ENCODE measurements around the gene RASL11A. TPM values are rescaled to one million over a fixed set of nuclear protein-coding genes. Genes with fewer than 3 reads are reported as not detected.

RASL11A gene
- total and polyA plus RNA-seq, 2 of the 8 experiments (the other 6 are each of a cell fraction or from before 2014, with no cell fraction given): 2.9 to 6.8 TPM

GRCh38 chr13:27290715-27291114 lies 20.1 kb downstream of the RASL11A start:
- Histone ChIP-seq H3K18ac (ENCODE audit: extremely low read depth, low read length) (no peak overlapping the region), H2AK5ac (ENCODE audit: low read depth, low read length) (no peak overlapping the region), H3K23me2 (ENCODE audit: low read depth, low read length) (no peaks in the 10 kb centered on the region), H3K27me3 (replicated peaks in 1 of 4; ENCODE audit: control insufficient read depth in 3 of 4, extremely low read depth in 1 of 4, insufficient read depth in 3 of 4, low read length in 3 of 4) (no peaks in the 10 kb centered on the region), H2AFZ (ENCODE audit: low read length) (no peak overlapping the region), H2BK15ac (ENCODE audit: low read length) (no peak overlapping the region), H3K9ac (replicated peaks in 1 of 4; ENCODE audit: extremely low read depth in 1 of 4, low read depth in 3 of 4, low read length in 3 of 4) (no peak overlapping the region), H3K4me3 (ENCODE audit: extremely low read depth in 1 of 4, insufficient read depth in 2 of 4, low read depth in 3 of 4, low read length in 4 of 4) (no peak overlapping the region), H3K9me3 (ENCODE audit: insufficient read depth in 2 of 2, low read depth in 1 of 2, low read length in 1 of 2) (no peaks in the 10 kb centered on the region), H4K20me1 (replicated peaks in 1 of 2; ENCODE audit: control insufficient read depth in 1 of 2, insufficient read depth in 2 of 2, low read length in 2 of 2) (no peaks in the 10 kb centered on the region), H4K8ac (ENCODE audit: extremely low read depth, insufficient read depth, low read length) (no peak overlapping the region; the same call in 1 of the 2 replicates), H3K4me2 (ENCODE audit: insufficient read depth in 1 of 2, low read depth in 2 of 2, low read length in 2 of 2) (no peak overlapping the region), H4K5ac (ENCODE audit: insufficient read length, low read depth, low read length) (no peak overlapping the region), H2BK5ac (ENCODE audit: low read depth, low read length) (no peak overlapping the region), H3K27ac (ENCODE audit: low read depth, low read length) (no peak overlapping the region), H4K91ac (replicated peaks; ENCODE audit: insufficient read length, low read length) (no peak overlapping the region), H2BK120ac (replicated peaks; ENCODE audit: low read depth, low read length) (no peak overlapping the region), H3K56ac (replicated peaks; ENCODE audit: insufficient read length, low read depth, low read length) (no peak overlapping the region), H3K79me1 (ENCODE audit: low read depth, low read length) (no peaks in the 10 kb centered on the region), H3K79me2 (ENCODE audit: control insufficient read depth in 1 of 2, insufficient read depth in 2 of 2, low read length in 2 of 2) (no peaks in the 10 kb centered on the region), H3K14ac (ENCODE audit: insufficient read length) (no peak overlapping the region), H3K4me1 (replicated peaks in 1 of 4; ENCODE audit: control insufficient read depth in 3 of 4, insufficient read depth in 4 of 4, low read length in 3 of 4) (no peaks in the 10 kb centered on the region), H3K36me3 (ENCODE audit: control insufficient read depth in 2 of 4, insufficient read depth in 4 of 4, low read length in 3 of 4) (no peaks in the 10 kb centered on the region), H3K4ac (replicated peaks; ENCODE audit: insufficient read length, low read depth, low read length) (no peak overlapping the region), H3K23ac (ENCODE audit: insufficient read length) (no peak overlapping the region), H2BK12ac (ENCODE audit: low read depth, low read length) (no peak overlapping the region), H2BK20ac (ENCODE audit: low read length) (no peak overlapping the region)
- TF ChIP-seq MAX (IDR thresholded peaks at IDR 0.05): no peak
- no peak for TF ChIP-seq PHF8 (conservative IDR thresholded peaks at IDR 0.05; ENCODE audit: low read depth, low read length)
- no peak for TF ChIP-seq RNF2 (IDR thresholded peaks at IDR 0.05; ENCODE audit: borderline replicate concordance, low read depth, low read length, missing control alignments, poor library complexity, severe bottlenecking)
- 0 out of 2 replicates have a peak, but pooled peaks have one; percentile 21 for TF ChIP-seq SP1 (IDR thresholded peaks at IDR 0.05; ENCODE audit: low read depth, low read length)
- FAIRE-seq (no peak), DNase-seq (ENCODE audit: low read depth in 1 of 2, low spot score in 2 of 2) (no peak)
- ChIA-PET CTCF (ENCODE audit: partially characterized antibody) (interaction anchor here (0.7 to 2.5 kb wide), 2 partner anchors 10 to 532 kb away, joined by 3 to 8 read pairs; no protein-coding TSS in a partner anchor), POLR2A (ENCODE audit: partially characterized antibody) (no interaction called here)
- 89% methylated on average over 4 of the region's 4 CpGs; no CpG with 5 or more reads in 1 of the 2 experiments for WGBS, 2 experiments (ENCODE audit: extremely low coverage in 1 of 2, insufficient coverage in 1 of 2, insufficient read length in 1 of 2, insufficient replicate concordance in 2 of 2, low coverage in 1 of 2, low lambda C conversion rate in 2 of 2, missing lambda C conversion rate in 1 of 2)

Measured in H1 (cell line).